ENCODE measurements around the gene SLC5A11.

The SLC5A11 gene

DNA sequence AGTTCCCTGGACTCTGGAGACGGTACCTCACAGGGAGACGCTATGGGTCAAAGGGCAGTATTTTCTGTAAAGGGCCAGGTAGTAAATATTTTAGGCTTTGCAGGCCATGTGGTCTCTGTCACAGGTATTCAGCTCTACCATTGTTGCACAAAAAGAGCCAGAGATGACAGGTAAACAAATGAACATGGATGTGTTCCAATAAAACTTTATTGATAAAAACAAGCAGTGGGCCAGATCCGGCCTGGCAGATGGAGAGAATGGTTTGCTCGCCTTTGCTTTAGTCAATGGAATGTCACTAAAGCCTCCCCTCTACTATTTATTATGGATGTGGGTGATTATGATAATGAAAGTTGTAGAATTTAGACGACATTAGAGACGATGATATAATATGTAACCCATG lies 8.9 kb upstream of the SLC5A11 start:
- Histone ChIP-seq H3K79me2 (ENCODE audit: control insufficient read depth, insufficient read depth, low read length, poor library complexity) (no peaks in the 10 kb centered on the region), H3K4me2 (ENCODE audit: low read length) (no peak overlapping the region), H4K8ac (ENCODE audit: low read depth, low read length) (no peak overlapping the region), H3K4ac (ENCODE audit: low read depth, low read length) (no peak overlapping the region), H3K9me3 (ENCODE audit: insufficient read depth, low read depth, low read length) (peaks cover 5% of the 10 kb centered on the region), H3K4me1 (ENCODE audit: control insufficient read depth in 1 of 2, insufficient read depth in 2 of 2, low read length in 2 of 2) (no peaks in the 10 kb centered on the region), H3K4me3 (ENCODE audit: low read depth, low read length) (no peak overlapping the region), H3K27ac (ENCODE audit: low read depth, low read length) (no peak overlapping the region), H3K9ac (ENCODE audit: low read length) (no peak overlapping the region), H2BK5ac (ENCODE audit: low read depth, low read length, poor library complexity) (no peak overlapping the region), H4K12ac (ENCODE audit: low read depth, low read length) (no peak overlapping the region), H3K14ac (ENCODE audit: low read length) (no peak overlapping the region), H3K79me1 (ENCODE audit: low read length) (no peaks in the 10 kb centered on the region), H3K36me3 (ENCODE audit: control insufficient read depth in 1 of 2, insufficient read depth in 2 of 2, low read length in 2 of 2) (peaks cover 0 to 2% of the 10 kb centered on the region in 2 experiments), H3K27me3 (ENCODE audit: insufficient read depth, low read length) (no peaks in the 10 kb centered on the region), H4K91ac (ENCODE audit: low read depth, low read length) (no peak overlapping the region), H2BK120ac (ENCODE audit: insufficient read depth, low read length, poor library complexity) (no peak overlapping the region), H2BK12ac (ENCODE audit: low read length) (no peak overlapping the region), H3K18ac (ENCODE audit: low read length) (no peak overlapping the region), H2AFZ (ENCODE audit: insufficient read depth, low read length, poor library complexity) (no peak overlapping the region), H2AK5ac (ENCODE audit: low read length) (no peak overlapping the region), H3K23ac (ENCODE audit: low read length) (no peak overlapping the region)
- WGBS (ENCODE audit: extremely low coverage, insufficient coverage, insufficient read length), result no CpG with 5 or more reads among the region's 6 CpGs
- DNase-seq, result no peak

DNA sequence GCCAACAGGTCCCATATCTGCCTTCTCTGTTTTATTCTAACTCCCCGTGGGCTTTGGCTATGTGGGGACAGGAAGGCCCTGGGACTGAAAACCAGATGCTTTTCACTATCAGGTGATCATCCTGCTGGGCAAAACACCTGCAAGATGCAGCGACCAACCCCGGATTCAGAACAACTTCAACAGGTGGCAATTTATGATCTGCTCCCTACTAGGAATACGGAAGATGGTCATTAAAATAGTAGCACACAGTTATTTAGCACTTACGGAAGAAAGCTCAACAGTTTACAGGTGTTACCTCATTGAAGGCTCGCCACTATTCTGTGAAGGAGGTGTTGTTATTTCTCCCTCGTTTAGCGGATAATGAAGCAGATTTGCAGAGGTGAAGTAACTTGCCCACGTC lies 7.8 kb upstream of the SLC5A11 start:
- Histone ChIP-seq H3K14ac (ENCODE audit: low read length) (no peak overlapping the region), H3K4me3 (ENCODE audit: low read depth, low read length) (no peak overlapping the region), H3K18ac (ENCODE audit: low read length) (no peak overlapping the region), H3K4me1 (ENCODE audit: control insufficient read depth in 1 of 2, insufficient read depth in 2 of 2, low read length in 2 of 2) (no peaks in the 10 kb centered on the region), H3K4me2 (ENCODE audit: low read length) (no peak overlapping the region), H3K9me3 (ENCODE audit: insufficient read depth, low read depth, low read length) (peaks cover 3% of the 10 kb centered on the region), H2AK5ac (ENCODE audit: low read length) (no peak overlapping the region), H2BK5ac (ENCODE audit: low read depth, low read length, poor library complexity) (no peak overlapping the region), H3K27ac (ENCODE audit: low read depth, low read length) (no peak overlapping the region), H4K8ac (ENCODE audit: low read depth, low read length) (no peak overlapping the region), H3K36me3 (ENCODE audit: control insufficient read depth in 1 of 2, insufficient read depth in 2 of 2, low read length in 2 of 2) (no peaks in the 10 kb centered on the region), H2BK12ac (ENCODE audit: low read length) (no peak overlapping the region), H2BK120ac (ENCODE audit: insufficient read depth, low read length, poor library complexity) (no peak overlapping the region), H3K23ac (ENCODE audit: low read length) (no peak overlapping the region), H3K79me2 (ENCODE audit: control insufficient read depth, insufficient read depth, low read length, poor library complexity) (no peaks in the 10 kb centered on the region), H3K9ac (ENCODE audit: low read length) (no peak overlapping the region), H2AFZ (ENCODE audit: insufficient read depth, low read length, poor library complexity) (no peak overlapping the region), H3K27me3 (ENCODE audit: insufficient read depth, low read length) (no peaks in the 10 kb centered on the region), H4K12ac (ENCODE audit: low read depth, low read length) (no peak overlapping the region), H3K4ac (ENCODE audit: low read depth, low read length) (no peak overlapping the region), H3K79me1 (ENCODE audit: low read length) (no peaks in the 10 kb centered on the region), H4K91ac (ENCODE audit: low read depth, low read length) (no peak overlapping the region)
- no CpG with 5 or more reads among the region's 9 CpGs for WGBS (ENCODE audit: extremely low coverage, insufficient coverage, insufficient read length)
- no peak for DNase-seq

- no peaks in the 10 kb centered on the region for H3K79me1 ChIP-seq (ENCODE audit: low read length)
- H2BK5ac ChIP-seq (ENCODE audit: low read depth, low read length, poor library complexity), result no peak overlapping the region
- H3K23ac ChIP-seq (ENCODE audit: low read length), result no peak overlapping the region
- no peak overlapping the region for H2BK12ac ChIP-seq (ENCODE audit: low read length)
- H3K9me3 ChIP-seq (ENCODE audit: insufficient read depth, low read depth, low read length), result no peaks in the 10 kb centered on the region
- no peak overlapping the region for H2AFZ ChIP-seq (ENCODE audit: insufficient read depth, low read length, poor library complexity)
- H3K4me2 ChIP-seq (ENCODE audit: low read length), result no peak overlapping the region
- no peak overlapping the region for H2AK5ac ChIP-seq (ENCODE audit: low read length)
- H3K4me1 ChIP-seq (ENCODE audit: control insufficient read depth in 1 of 2, insufficient read depth in 2 of 2, low read length in 2 of 2), result no peaks in the 10 kb centered on the region
- no CpG with 5 or more reads among the region's 5 CpGs for WGBS (ENCODE audit: extremely low coverage, insufficient coverage, insufficient read length)
- H3K36me3 ChIP-seq (ENCODE audit: control insufficient read depth in 1 of 2, insufficient read depth in 2 of 2, low read length in 2 of 2), result no peaks in the 10 kb centered on the region
- H4K12ac ChIP-seq (ENCODE audit: low read depth, low read length), result no peak overlapping the region
- no peak for DNase-seq
- no peaks in the 10 kb centered on the region for H3K27me3 ChIP-seq (ENCODE audit: insufficient read depth, low read length)
- no peak overlapping the region for H3K4ac ChIP-seq (ENCODE audit: low read depth, low read length)
- H4K8ac ChIP-seq (ENCODE audit: low read depth, low read length), result no peak overlapping the region
- no peak overlapping the region for H3K27ac ChIP-seq (ENCODE audit: low read depth, low read length)
- H3K4me3 ChIP-seq (ENCODE audit: low read depth, low read length), result no peak overlapping the region
- H3K79me2 ChIP-seq (ENCODE audit: control insufficient read depth, insufficient read depth, low read length, poor library complexity), result no peaks in the 10 kb centered on the region
- no peak overlapping the region for H3K14ac ChIP-seq (ENCODE audit: low read length)
- no peak overlapping the region for H3K18ac ChIP-seq (ENCODE audit: low read length)
- H4K91ac ChIP-seq (ENCODE audit: low read depth, low read length), result no peak overlapping the region
- H2BK120ac ChIP-seq (ENCODE audit: insufficient read depth, low read length, poor library complexity), result no peak overlapping the region
- no peak overlapping the region for H3K9ac ChIP-seq (ENCODE audit: low read length)
Measured at GRCh38 chr16:24838554-24839266, 7.1 kb upstream of the SLC5A11 start.

- Histone ChIP-seq H2BK5ac (ENCODE audit: low read depth, low read length, poor library complexity) (no peak overlapping the region), H3K9me3 (ENCODE audit: insufficient read depth, low read depth, low read length) (no peaks in the 10 kb centered on the region), H3K4me1 (ENCODE audit: control insufficient read depth in 1 of 2, insufficient read depth in 2 of 2, low read length in 2 of 2) (peaks cover 5 to 6% of the 10 kb centered on the region in 2 experiments), H3K27me3 (ENCODE audit: insufficient read depth, low read length) (no peaks in the 10 kb centered on the region), H4K12ac (ENCODE audit: low read depth, low read length) (no peak overlapping the region), H4K8ac (ENCODE audit: low read depth, low read length) (no peak overlapping the region), H3K79me2 (ENCODE audit: control insufficient read depth, insufficient read depth, low read length, poor library complexity) (no peaks in the 10 kb centered on the region), H3K36me3 (ENCODE audit: control insufficient read depth in 1 of 2, insufficient read depth in 2 of 2, low read length in 2 of 2) (no peaks in the 10 kb centered on the region), H3K18ac (ENCODE audit: low read length) (no peak overlapping the region), H3K14ac (ENCODE audit: low read length) (no peak overlapping the region), H3K23ac (ENCODE audit: low read length) (no peak overlapping the region), H2BK12ac (ENCODE audit: low read length) (no peak overlapping the region), H3K4me2 (ENCODE audit: low read length) (no peak overlapping the region), H3K4me3 (ENCODE audit: low read depth, low read length) (no peak overlapping the region), H3K79me1 (ENCODE audit: low read length) (peaks cover 5% of the 10 kb centered on the region), H2AK5ac (ENCODE audit: low read length) (no peak overlapping the region), H3K9ac (ENCODE audit: low read length) (no peak overlapping the region), H4K91ac (ENCODE audit: low read depth, low read length) (no peak overlapping the region), H2BK120ac (ENCODE audit: insufficient read depth, low read length, poor library complexity) (no peak overlapping the region), H3K4ac (ENCODE audit: low read depth, low read length) (no peak overlapping the region), H2AFZ (ENCODE audit: insufficient read depth, low read length, poor library complexity) (no peak overlapping the region), H3K27ac (ENCODE audit: low read depth, low read length) (no peak overlapping the region)
- WGBS (ENCODE audit: extremely low coverage, insufficient coverage, insufficient read length), result no CpG with 5 or more reads among the region's 7 CpGs
- DNase-seq, result no peak
Measured at GRCh38 chr16:24839347-24839972, 6.3 kb upstream of the SLC5A11 start.
